ENCODE results near the gene SCAMP3. TPM values are rescaled to one million over a fixed set of nuclear protein-coding genes. Genes with fewer than 3 reads are reported as not detected.

SCAMP3 gene
- 10 to 100 TPM; 77.9 to 84.2 TPM for total RNA-seq

GRCh38 chr1:155261852-155262673, at the start of gene SCAMP3:
TSS of gene SCAMP3 (minus strand) at chr1:155262360. CDS start at chr1:155262151, 209 bp downstream.
- DNase-seq (peak; percentile 94), ATAC-seq (peak; percentile 95)
- Mint-ChIP-seq H3K4me3 (peak within 1 kb of the TSS; percentile 98), H3K9me3 (ENCODE audit: insufficient read depth) (no peaks in the 10 kb centered on the region), H3K27ac (peak within 1 kb of the TSS; percentile 93), H3K36me3 (ENCODE audit: low read depth) (peaks cover 73% of the 10 kb centered on the region), H3K27me3 (ENCODE audit: low read depth) (no peaks in the 10 kb centered on the region), H3K4me1 (ENCODE audit: low read depth) (peaks cover 42% of the 10 kb centered on the region)
- CTCF ChIA-PET = interaction anchor here (0.8 to 4.4 kb wide), 9 partner anchors 11 to 715 kb away, joined by 3 to 120 read pairs (median 5); partner anchors contain the start of genes CLK2, FDPS and KRTCAP2
- POLR2A ChIA-PET = interaction anchor here (1.0 to 1.9 kb wide), 7 partner anchors 8 to 68 kb away, joined by 3 to 21 read pairs (median 6); partner anchors contain the start of gene CLK2

- H3K36me3 Mint-ChIP-seq (ENCODE audit: low read depth) = peaks cover 45% of the 10 kb centered on the region
- CTCF ChIA-PET = interaction anchor here (0.6 kb wide), 1 partner anchor 59 kb away, joined by 3 read pairs; no protein-coding TSS in a partner anchor
- no peak for ATAC-seq
- POLR2A ChIA-PET = interaction anchor here (0.6 to 1.1 kb wide), 2 partner anchors 14 to 584 kb away, joined by 3 to 6 read pairs; no protein-coding TSS in a partner anchor
- H3K9me3 Mint-ChIP-seq (ENCODE audit: insufficient read depth) = no peaks in the 10 kb centered on the region
- DNase-seq = no peak
- H3K4me3 Mint-ChIP-seq = peak overlapping the region; percentile 98
- no peaks in the 10 kb centered on the region for H3K27me3 Mint-ChIP-seq (ENCODE audit: low read depth)
- H3K4me1 Mint-ChIP-seq (ENCODE audit: low read depth) = peaks cover 42% of the 10 kb centered on the region
- peak overlapping the region; percentile 93 for H3K27ac Mint-ChIP-seq
Measured at GRCh38 chr1:155309423-155310021, 47.4 kb upstream of the SCAMP3 start.

- H3K4me3 Mint-ChIP-seq = peak within 1 kb of the TSS; percentile 98
- ChIA-PET CTCF (interaction anchor here (0.6 to 7.2 kb wide), 7 partner anchors 14 to 291 kb away, joined by 3 to 81 read pairs (median 5); partner anchors contain the start of genes RUSC1, SCAMP3 and TRIM46), POLR2A (interaction anchor here (0.6 to 1.9 kb wide), 8 partner anchors 12 to 80 kb away, joined by 3 to 14 read pairs (median 4); partner anchors contain the start of genes CLK2 and RUSC1)
- peaks cover 42% of the 10 kb centered on the region for H3K4me1 Mint-ChIP-seq (ENCODE audit: low read depth)
- H3K27ac Mint-ChIP-seq = peak within 1 kb of the TSS; percentile 93
- peaks cover 40% of the 10 kb centered on the region for H3K36me3 Mint-ChIP-seq (ENCODE audit: low read depth)
- no peaks in the 10 kb centered on the region for H3K27me3 Mint-ChIP-seq (ENCODE audit: low read depth)
- ATAC-seq (peak; percentile 99), DNase-seq (peak; percentile 99)
- no peaks in the 10 kb centered on the region for H3K9me3 Mint-ChIP-seq (ENCODE audit: insufficient read depth)
Measured at GRCh38 chr1:155308493-155309422, 46.6 kb upstream of the SCAMP3 start, which contains the start of gene FDPS. TSS of gene FDPS (plus strand) at chr1:155308866. CDS start at chr1:155309790, 924 bp downstream.

GRCh38 chr1:155307247-155307740, 45.1 kb upstream of the SCAMP3 start:
- H3K27ac Mint-ChIP-seq = peak overlapping the region; percentile 93
- ATAC-seq (no peak), DNase-seq (no peak)
- peaks cover 2% of the 10 kb centered on the region for H3K27me3 Mint-ChIP-seq (ENCODE audit: low read depth)
- ChIA-PET CTCF (interaction anchor here (0.7 to 7.2 kb wide), 10 partner anchors 9 to 233 kb away, joined by 3 to 81 read pairs (median 4); partner anchors contain the start of genes CLK2, RUSC1 and TRIM46), POLR2A (interaction anchor here (0.8 to 1.9 kb wide), 5 partner anchors 16 to 79 kb away, joined by 3 to 14 read pairs (median 4); partner anchors contain the start of gene SCAMP3)
- peaks cover 32% of the 10 kb centered on the region for H3K4me1 Mint-ChIP-seq (ENCODE audit: low read depth)
- peaks cover 27% of the 10 kb centered on the region for H3K36me3 Mint-ChIP-seq (ENCODE audit: low read depth)
- no peaks in the 10 kb centered on the region for H3K9me3 Mint-ChIP-seq (ENCODE audit: insufficient read depth)
- H3K4me3 Mint-ChIP-seq = peak overlapping the region; percentile 57

- Mint-ChIP-seq H3K4me3 (peak overlapping the region; percentile 10), H3K9me3 (ENCODE audit: insufficient read depth) (no peaks in the 10 kb centered on the region), H3K27ac (peak overlapping the region; percentile 64), H3K36me3 (ENCODE audit: low read depth) (peaks cover 16% of the 10 kb centered on the region), H3K27me3 (ENCODE audit: low read depth) (peaks cover 5% of the 10 kb centered on the region), H3K4me1 (ENCODE audit: low read depth) (peaks cover 21% of the 10 kb centered on the region)
- ATAC-seq (no peak), DNase-seq (no peak)
- CTCF ChIA-PET = interaction anchor here (7.2 kb wide), 1 partner anchor 55 kb away, joined by 81 read pairs; no protein-coding TSS in a partner anchor
- POLR2A ChIA-PET = interaction anchor here (1.7 kb wide), 1 partner anchor 44 kb away, joined by 5 read pairs; the partner anchor contains the start of gene SCAMP3
Measured at GRCh38 chr1:155305881-155306391, 43.8 kb upstream of the SCAMP3 start.

GRCh38 chr1:155304558-155305063, 42.5 kb upstream of the SCAMP3 start:
- Mint-ChIP-seq H3K4me3 (no peak overlapping the region), H3K9me3 (ENCODE audit: insufficient read depth) (no peaks in the 10 kb centered on the region), H3K36me3 (ENCODE audit: low read depth) (peaks cover 6% of the 10 kb centered on the region), H3K27me3 (ENCODE audit: low read depth) (peaks cover 5% of the 10 kb centered on the region), H3K4me1 (ENCODE audit: low read depth) (peaks cover 10% of the 10 kb centered on the region), H3K27ac (no peak overlapping the region)
- DNase-seq (no peak), ATAC-seq (no peak)
- CTCF ChIA-PET = interaction anchor here (7.2 kb wide), 1 partner anchor 54 kb away, joined by 81 read pairs; no protein-coding TSS in a partner anchor
- POLR2A ChIA-PET = no interaction called here

GRCh38 chr1:155301342-155301841, 39.2 kb upstream of the SCAMP3 start, which contains the start of gene PKLR:
TSS of gene PKLR (minus strand) at chr1:155301438. CDS start at chr1:155301395, 43 bp downstream.
- ATAC-seq = no peak
- CTCF ChIA-PET = interaction anchor here (1.8 kb wide), 1 partner anchor 51 kb away, joined by 4 read pairs; no protein-coding TSS in a partner anchor
- Mint-ChIP-seq H3K4me1 (ENCODE audit: low read depth) (no peaks in the 10 kb centered on the region), H3K4me3 (no peak within 1 kb of the TSS), H3K9me3 (ENCODE audit: insufficient read depth) (no peaks in the 10 kb centered on the region), H3K27ac (no peak within 1 kb of the TSS), H3K36me3 (ENCODE audit: low read depth) (no peaks in the 10 kb centered on the region), H3K27me3 (ENCODE audit: low read depth) (peaks cover 17% of the 10 kb centered on the region)
- no peak for DNase-seq
- POLR2A ChIA-PET = interaction anchor here (0.6 to 1.1 kb wide), 2 partner anchors 12 to 16 kb away, joined by 3 read pairs; no protein-coding TSS in a partner anchor

GRCh38 chr1:155300553-155301329, 38.6 kb upstream of the SCAMP3 start:
- Mint-ChIP-seq H3K4me1 (ENCODE audit: low read depth) (no peaks in the 10 kb centered on the region), H3K27me3 (ENCODE audit: low read depth) (peaks cover 22% of the 10 kb centered on the region), H3K36me3 (ENCODE audit: low read depth) (no peaks in the 10 kb centered on the region), H3K4me3 (no peak overlapping the region), H3K9me3 (ENCODE audit: insufficient read depth) (no peaks in the 10 kb centered on the region), H3K27ac (no peak overlapping the region)
- ATAC-seq (no peak), DNase-seq (no peak)
- ChIA-PET POLR2A (interaction anchor here (1.1 kb wide), 1 partner anchor 17 kb away, joined by 3 read pairs; no protein-coding TSS in a partner anchor), CTCF (interaction anchor here (1.7 to 1.8 kb wide), 2 partner anchors 22 to 51 kb away, joined by 4 to 7 read pairs; no protein-coding TSS in a partner anchor)

- CTCF ChIA-PET = interaction anchor here (1.7 to 1.8 kb wide), 2 partner anchors 23 to 50 kb away, joined by 4 to 7 read pairs; no protein-coding TSS in a partner anchor
- H3K36me3 Mint-ChIP-seq (ENCODE audit: low read depth) = no peaks in the 10 kb centered on the region
- no peak overlapping the region for H3K4me3 Mint-ChIP-seq
- peaks cover 27% of the 10 kb centered on the region for H3K27me3 Mint-ChIP-seq (ENCODE audit: low read depth)
- POLR2A ChIA-PET = no interaction called here
- no peaks in the 10 kb centered on the region for H3K9me3 Mint-ChIP-seq (ENCODE audit: insufficient read depth)
- no peak for DNase-seq
- no peak overlapping the region for H3K27ac Mint-ChIP-seq
- ATAC-seq = no peak
- peaks cover 3% of the 10 kb centered on the region for H3K4me1 Mint-ChIP-seq (ENCODE audit: low read depth)
Measured at GRCh38 chr1:155300024-155300423, 37.9 kb upstream of the SCAMP3 start.

Measured in activated CD8-positive, alpha-beta T cell treated with anti-CD3 and anti-CD28 coated beads, Interleukin-2, amount 10 ng/mL, durations not matched to agents 7 days and 5 days (primary cell).